ENCODE data around the gene ZNF343.
"Not testable (repeated sequence)": the region's sequence is repeated elsewhere in the genome, so short reads cannot be mapped to it uniquely, and the experiment has no call there.

The ZNF343 gene

DNA sequence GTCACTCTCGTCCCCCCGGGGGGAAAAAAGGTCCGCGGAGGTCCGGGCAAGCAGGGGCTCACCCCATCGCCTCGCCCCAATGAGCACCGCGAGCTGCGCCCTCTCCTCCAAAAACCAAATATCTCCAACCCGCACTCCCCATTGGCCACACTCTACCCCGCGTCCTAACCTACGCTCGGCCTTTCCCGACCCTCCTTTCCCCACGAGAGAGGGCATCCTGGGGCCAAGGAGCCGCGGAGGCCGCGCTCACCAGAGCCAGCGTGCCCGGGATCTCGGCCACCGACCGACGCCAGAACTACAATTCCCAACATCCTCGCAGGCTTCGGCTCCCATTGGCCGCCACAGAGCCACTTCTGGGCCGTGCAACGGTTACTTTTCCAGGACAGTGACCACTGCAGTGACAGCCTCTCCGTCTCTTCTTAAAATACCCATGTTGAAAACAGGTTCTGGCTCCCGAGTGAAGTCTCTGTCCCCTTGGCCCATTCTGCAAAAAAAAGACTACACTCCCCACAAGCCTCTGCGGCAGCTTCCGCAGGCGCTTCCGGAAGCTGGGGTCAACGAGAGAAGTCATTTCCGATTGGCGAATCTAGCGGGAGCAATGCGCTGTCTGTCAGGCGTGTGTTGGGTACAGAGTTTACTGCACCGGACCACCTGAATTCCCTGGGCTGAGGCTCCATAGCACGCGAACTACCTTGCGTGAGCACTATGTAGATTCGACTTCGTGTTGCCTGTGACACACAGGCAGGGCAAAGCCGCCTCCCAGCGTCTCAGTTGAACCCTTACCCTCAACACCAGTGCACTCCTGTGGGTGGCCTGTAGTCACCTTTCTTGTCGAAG lies at the start of gene ZNF343:
TSS of gene ZNF343 (minus strand) at position 285 of the 837 bp plus-strand sequence. CDS start 15,020 bp downstream, outside the sequence.
- DNase-seq (ENCODE audit: low spot score), result peak; percentile 88

GRCh38 chr20:2557873-2558580 lies 49.3 kb upstream of the ZNF343 start:
- no peak for DNase-seq (ENCODE audit: low spot score)

GRCh38 chr20:2545594-2545993 lies 36.9 kb upstream of the ZNF343 start:
- DNase-seq (ENCODE audit: low spot score), result no peak

GRCh38 chr20:2544211-2544610 lies 35.5 kb upstream of the ZNF343 start:
- no peak for DNase-seq (ENCODE audit: low spot score)

DNA sequence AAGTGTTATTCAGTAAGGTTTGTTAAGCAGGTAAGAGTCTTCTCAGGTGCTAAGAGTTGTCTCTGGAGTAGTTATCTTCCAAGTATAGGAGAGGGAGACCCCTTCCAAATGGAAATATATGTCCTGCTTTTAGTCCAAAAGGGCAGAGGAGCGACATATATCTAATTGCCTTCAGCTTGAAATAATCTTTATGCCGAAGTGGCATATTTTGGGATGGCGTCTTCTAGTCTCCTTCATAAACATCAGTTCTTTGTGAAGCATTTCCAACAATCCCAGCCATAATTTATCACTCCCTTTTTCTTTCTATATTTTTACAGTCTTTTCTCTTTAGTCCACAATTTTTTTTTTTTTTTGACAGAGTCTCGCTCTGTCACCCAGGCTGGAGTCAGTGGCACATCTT lies 33.6 kb upstream of the ZNF343 start:
- no peak for DNase-seq (ENCODE audit: low spot score)

DNA sequence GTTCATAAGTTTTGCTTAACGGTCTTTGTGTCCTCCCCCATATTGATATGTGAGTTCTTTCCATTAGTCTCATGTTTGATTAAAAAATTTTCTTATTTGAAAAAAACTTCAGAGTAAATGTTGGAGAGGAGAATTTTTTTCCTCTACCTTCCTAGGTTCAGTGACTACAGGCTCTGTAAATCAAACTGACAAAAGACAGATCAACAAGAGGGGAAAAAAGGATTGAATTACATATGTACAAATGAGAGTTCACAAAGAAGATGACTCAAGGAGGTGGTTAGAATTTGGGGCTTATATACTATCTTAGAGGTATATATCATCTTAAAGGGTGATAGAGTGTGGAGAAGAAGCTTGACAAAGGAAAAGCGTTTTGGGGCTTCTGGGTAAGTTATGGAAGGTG lies 33.2 kb upstream of the ZNF343 start:
- no peak for DNase-seq (ENCODE audit: low spot score)

GRCh38 chr20:2538931-2539720 lies 30.4 kb upstream of the ZNF343 start:
- no peak for DNase-seq (ENCODE audit: low spot score)

DNA sequence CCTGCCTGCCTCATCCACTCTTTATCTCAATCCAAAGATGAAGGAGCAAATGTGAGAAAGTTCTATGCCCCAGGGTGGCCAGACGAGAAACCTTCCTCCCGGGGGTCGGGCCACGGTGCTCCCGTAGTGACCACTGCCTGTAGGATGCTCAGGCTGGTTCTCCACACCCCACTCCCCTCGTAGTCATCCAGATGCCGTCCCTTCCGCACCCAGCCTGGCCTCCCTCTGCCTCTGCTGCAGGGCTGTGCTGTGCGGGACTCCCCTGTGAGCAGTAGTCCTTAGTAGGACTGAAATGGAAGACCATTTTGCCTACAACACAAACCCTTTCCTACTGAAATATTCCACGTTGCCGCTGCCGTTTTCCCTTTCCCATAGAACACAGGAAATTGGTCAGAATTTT lies 29.6 kb upstream of the ZNF343 start:
- no peak for DNase-seq (ENCODE audit: low spot score)

DNA sequence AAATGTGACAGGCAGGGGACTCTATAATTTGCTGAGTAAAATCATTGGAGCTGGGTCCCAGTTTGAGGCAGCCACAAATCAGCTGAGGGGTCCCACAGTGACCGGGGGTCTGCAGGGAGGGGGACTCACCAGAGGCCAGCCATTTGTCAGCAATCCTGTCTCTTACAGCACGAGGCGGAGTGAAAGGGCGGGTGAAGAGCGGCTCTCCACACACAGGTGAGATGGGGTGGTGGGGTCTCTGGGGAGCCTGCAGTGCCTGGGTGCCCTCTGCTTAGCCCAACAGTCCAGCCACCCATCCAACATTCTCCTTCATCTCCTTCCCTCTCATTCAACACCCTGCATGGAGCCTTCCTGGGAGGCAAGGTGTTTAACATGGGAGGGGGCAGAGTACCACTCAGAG lies 28.4 kb upstream of the ZNF343 start:
- no peak for DNase-seq (ENCODE audit: low spot score)

- no peak for DNase-seq (ENCODE audit: low spot score)
Measured at GRCh38 chr20:2536560-2536986, 27.9 kb upstream of the ZNF343 start, which contains the start of gene TMC2. TSS of gene TMC2 (plus strand) at chr20:2536573. CDS start at chr20:2536622, 49 bp downstream.

GRCh38 chr20:2535711-2536559 lies 27.2 kb upstream of the ZNF343 start:
- no peak for DNase-seq (ENCODE audit: low spot score)

DNA sequence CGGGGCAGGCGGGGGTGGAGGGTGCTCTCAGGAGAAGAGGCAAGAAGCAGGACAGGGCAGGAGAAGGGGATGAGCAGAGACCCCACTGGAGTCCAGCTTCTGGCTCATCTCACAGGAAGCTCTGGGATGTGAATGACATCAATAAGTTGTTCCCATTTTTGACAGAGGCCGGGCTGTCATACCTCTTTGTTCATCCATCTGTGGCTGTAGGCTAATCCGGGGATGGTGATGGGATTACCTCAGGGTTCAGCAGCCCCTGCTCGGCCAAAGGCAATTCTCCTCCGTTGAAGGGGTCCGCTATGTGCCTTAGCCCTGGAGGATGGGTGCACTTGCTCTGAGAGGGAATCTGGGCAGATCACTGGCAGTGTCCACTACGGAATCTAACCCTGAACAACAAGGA lies 24.4 kb upstream of the ZNF343 start:
- no peak for DNase-seq (ENCODE audit: low spot score)

DNA sequence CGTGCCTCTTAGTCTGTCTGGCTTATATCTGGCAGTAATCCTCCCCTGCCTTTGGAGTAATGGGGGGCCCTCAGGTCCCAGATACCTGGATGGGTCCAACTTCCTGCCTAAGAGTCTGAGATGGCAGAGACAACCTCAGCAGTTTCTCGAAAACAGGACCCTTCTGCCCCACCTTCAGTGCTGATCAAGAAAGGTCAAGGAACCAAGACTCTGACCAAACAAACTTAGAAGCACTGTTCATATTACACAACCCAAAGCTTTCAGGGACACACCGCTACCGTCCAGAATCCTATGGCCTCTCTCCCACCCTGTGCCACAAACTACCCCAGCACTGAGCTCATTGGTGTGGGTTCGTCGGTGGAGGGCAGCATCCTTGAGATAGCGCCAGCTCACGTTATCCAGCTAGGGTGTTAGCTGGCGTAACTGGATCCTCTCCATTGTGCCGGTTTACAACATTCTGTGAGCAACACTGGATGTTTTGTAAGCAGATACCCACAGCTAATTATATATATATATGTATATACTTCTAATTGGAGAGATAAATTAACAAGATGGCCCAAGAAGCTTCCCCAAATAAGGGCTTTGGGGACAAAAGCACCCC lies 20.1 kb upstream of the ZNF343 start:
- no peak for DNase-seq (ENCODE audit: low spot score)

- DNase-seq (ENCODE audit: low spot score), result no peak
Measured at GRCh38 chr20:2527762-2528161, 19.0 kb upstream of the ZNF343 start.

DNA sequence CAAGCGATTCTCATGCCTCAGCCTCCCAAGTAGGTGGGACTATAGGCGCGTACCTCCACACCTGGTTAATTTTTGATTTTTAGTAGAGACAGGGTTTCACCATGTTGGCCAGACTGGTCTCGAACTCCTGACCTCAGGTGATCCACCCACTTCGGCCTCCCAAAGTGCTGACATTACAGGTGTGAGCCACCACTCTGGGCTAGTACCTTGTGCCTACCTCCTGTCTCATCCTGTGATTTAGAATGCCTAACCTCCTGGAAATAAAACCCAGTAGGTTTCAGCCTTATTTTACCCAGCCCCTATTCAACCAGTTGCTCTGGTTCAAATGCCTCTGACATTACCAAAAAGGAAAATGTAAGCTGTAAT lies 17.5 kb upstream of the ZNF343 start:
- not testable (repeated sequence) for DNase-seq (ENCODE audit: low spot score)

DNA sequence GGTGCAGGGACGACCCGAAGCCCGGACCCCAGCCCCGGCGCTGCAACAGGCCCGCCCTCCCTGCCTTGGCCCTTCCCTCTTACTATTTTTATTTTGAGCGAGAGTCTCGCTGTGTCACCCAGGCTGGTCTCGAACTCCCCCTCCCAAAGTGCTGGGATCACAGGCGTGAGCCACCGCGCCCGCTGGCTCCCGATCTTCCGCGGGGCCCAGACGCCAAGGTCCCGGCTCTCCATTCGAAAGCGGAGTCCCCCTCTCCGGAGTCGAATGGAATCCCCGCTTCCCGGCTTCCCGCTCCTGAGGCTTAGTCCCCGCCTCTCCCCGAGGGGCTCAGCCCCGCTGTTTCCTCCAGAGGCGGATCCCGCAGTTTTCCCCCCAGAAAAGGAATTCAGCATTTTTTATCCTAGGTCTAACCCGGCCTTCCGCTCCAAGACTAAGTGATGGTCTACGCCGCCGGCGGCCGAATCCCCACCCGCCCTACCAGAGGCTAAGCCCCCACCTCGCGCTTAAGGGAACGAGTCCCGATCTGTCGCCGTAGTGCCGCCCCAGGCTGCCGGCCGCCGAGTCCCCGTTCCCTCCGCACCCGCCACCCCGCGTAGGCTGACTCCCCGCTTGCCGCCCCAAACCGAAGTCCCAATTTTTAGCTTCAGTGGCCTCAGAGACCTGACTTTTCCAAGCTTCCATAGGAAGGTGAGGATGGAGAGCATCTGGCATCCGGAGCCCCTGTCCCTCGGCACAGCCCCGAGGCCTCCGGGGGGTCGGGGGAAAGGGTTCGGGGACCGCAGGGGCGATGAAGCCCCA lies 16.2 kb upstream of the ZNF343 start:
- peak; percentile 77 for DNase-seq (ENCODE audit: low spot score)

DNA sequence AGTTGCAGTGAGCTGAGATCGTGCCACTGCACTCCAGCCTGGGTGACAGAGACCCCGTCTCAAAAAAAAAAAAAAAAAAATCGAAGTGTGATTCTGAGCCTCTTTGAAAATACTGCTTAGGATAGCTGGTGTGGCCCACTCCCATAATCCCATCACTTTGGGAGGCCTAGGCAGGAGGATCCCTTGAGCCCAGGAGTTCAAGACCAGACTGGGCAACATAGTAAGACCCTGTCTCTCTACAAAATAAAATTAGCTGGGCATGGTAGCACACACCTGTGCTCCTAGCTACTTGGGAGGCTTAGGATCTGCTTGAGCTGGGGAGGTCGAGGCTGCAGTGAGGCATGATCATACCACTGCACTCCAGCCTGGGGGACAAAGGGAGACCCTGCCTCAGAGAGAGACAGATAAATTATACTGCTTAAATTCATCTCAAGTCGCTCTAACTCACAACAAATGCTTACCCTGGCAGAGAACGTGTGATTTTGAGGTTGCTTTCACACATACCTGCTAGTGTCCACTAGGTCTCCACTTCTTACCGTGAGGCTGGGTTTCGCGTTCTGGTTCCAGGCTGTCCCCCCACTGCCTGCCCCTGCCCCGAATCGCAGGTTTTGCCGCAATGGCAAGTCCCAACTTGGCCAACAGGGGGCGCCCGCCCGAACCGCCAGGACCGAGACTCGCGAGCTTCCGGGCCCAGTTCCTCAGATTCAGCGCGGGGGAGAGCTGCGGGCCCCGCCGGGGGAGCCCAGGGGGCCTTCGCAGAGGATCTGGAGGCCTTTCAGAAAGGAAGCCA lies 15.4 kb upstream of the ZNF343 start:
- DNase-seq (ENCODE audit: low spot score), result peak; percentile 86

GRCh38 chr20:2522826-2523429 lies 14.2 kb upstream of the ZNF343 start:
- not testable (repeated sequence) for DNase-seq (ENCODE audit: low spot score)
